GM12878 (cell line): Measurements from ENCODE around the gene HINT3. TPM values are rescaled to one million over a fixed set of nuclear protein-coding genes. Genes with fewer than 3 reads are reported as not detected.

Experiments
- BCL11A ChIP-seq: IDR thresholded peaks from 2 replicates; pipeline ENCODE4 v1.6.1; 2011; ENCODE audit warnings: low read depth, low read length
- BHLHE40 ChIP-seq, 2 experiments: fragments of 450-650 bp in 1 of 2; IDR thresholded peaks; 2 replicates each; pipeline ENCODE4 v1.6.1; 2011 to 2017; ENCODE audit warnings: low read depth in 2 of 2, borderline replicate concordance in 1 of 2, improper control_type of control experiment in 1 of 2, low read length in 1 of 2, mild to moderate bottlenecking in 1 of 2
- CBX5 ChIP-seq: sonication (generic); IDR thresholded peaks from 2 replicates; pipeline ENCODE4 v1.6.1; 2016; ENCODE audit warnings: low read depth, moderate library complexity, mild to moderate bottlenecking, inconsistent platforms
- CHD2 ChIP-seq: IDR thresholded peaks from 2 replicates; pipeline ENCODE4 v1.6.1; 2011; ENCODE audit warnings: low read depth, low read length, improper control_type of control experiment, borderline replicate concordance
- CHD4 ChIP-seq: fragments of 200-600 bp; sonication (generic); IDR thresholded peaks from 2 replicates; pipeline ENCODE4 v1.6.1; 2016; ENCODE audit warnings: mild to moderate bottlenecking
- FOS ChIP-seq: IDR thresholded peaks from 3 replicates; pipeline ENCODE4 v1.6.1; 2011; ENCODE audit warnings: borderline replicate concordance; ENCODE audit not compliant: insufficient read length; ENCODE audit errors: extremely low read depth
- HDAC2 ChIP-seq: fragments of 200-600 bp; sonication (generic); IDR thresholded peaks from 2 replicates; pipeline ENCODE4 v1.6.1; 2017
- MTA2 ChIP-seq: fragments of 450-650 bp; IDR thresholded peaks from 2 replicates; pipeline ENCODE4 v1.6.1; 2016; ENCODE audit warnings: low read depth, mild to moderate bottlenecking, moderate library complexity
- RCOR1 ChIP-seq: conservative IDR thresholded peaks from 2 replicates; pipeline ENCODE4 v1.6.1; 2012; ENCODE audit warnings: low read depth, low read length, improper control_type of control experiment
- RELA ChIP-seq: fragments of 450-650 bp; IDR thresholded peaks from 2 replicates; pipeline ENCODE4 v1.8.0; 2014; ENCODE audit warnings: borderline replicate concordance; ENCODE audit not compliant: partially characterized antibody
- TCF3 ChIP-seq: IDR thresholded peaks from 2 replicates; pipeline ENCODE4 v1.6.1; 2012; ENCODE audit warnings: low read depth, mild to moderate bottlenecking, low read length, borderline replicate concordance; ENCODE audit not compliant: insufficient read depth
- ZNF217 ChIP-seq: fragments of 450-650 bp; IDR thresholded peaks from 2 replicates; pipeline ENCODE4 v1.6.1; 2017; ENCODE audit warnings: antibody characterized with exemption, mild to moderate bottlenecking
- ZZZ3 ChIP-seq: IDR thresholded peaks from 2 replicates; pipeline ENCODE4 v1.6.1; 2011; ENCODE audit warnings: low read depth; ENCODE audit not compliant: control insufficient read depth, insufficient read length
- polyA plus RNA-seq, 11 experiments: library from polyadenylated mRNA; depleted of rRNA in 4 of 11; unstranded in 6 of 11; stranded (reverse) in 5 of 11; fragments of >200 nt; fragmentation: Nextera tagmentation in 4 of 11; fragmentation: Illumina TruSeq in 1 of 11; extraction: Ambion mirVana in 4 of 11; extraction: Trizol in 1 of 11; gene quantifications; 1 replicate in 1 of 11; 2 replicates in 10 of 11; pipeline versions ENCODE4 v1.2.1 to v1.2.3, GENCODE V29; 2011 to 2016; ENCODE audit warnings: inconsistent platforms in 2 of 11, missing spikeins in 2 of 11, low read depth in 1 of 11
- total RNA-seq, 4 experiments: library from RNA; depleted of rRNA in 3 of 4; stranded (reverse); fragments of >200 nt in 3 of 4; fragmentation: Illumina TruSeq in 1 of 4; extraction: Trizol in 1 of 4; gene quantifications; 2 replicates each; pipeline versions ENCODE4 v1.2.1 to v1.2.3, GENCODE V29; 2013 to 2021
- TF ChIP-seq, protein P1 (sequence below): IDR thresholded peaks from 2 replicates; pipeline ENCODE4 v1.6.1; 2012; ENCODE audit warnings: low read depth, low read length, improper control_type of control experiment
- TF ChIP-seq, protein P2 (sequence below): fragments of 450-650 bp; IDR thresholded peaks from 2 replicates; pipeline ENCODE4 v1.6.1; 2014; ENCODE audit warnings: mild to moderate bottlenecking
- TF ChIP-seq, protein P3 (sequence below): IDR thresholded peaks from 2 replicates; pipeline ENCODE4 v1.6.1; 2011; ENCODE audit warnings: low read depth, low read length, improper control_type of control experiment, borderline replicate concordance
- TF ChIP-seq, protein P4 (sequence below): fragments of 450-650 bp; conservative IDR thresholded peaks from 2 replicates; pipeline ENCODE4 v1.6.1; 2017; ENCODE audit warnings: mild to moderate bottlenecking, moderate library complexity
- TF ChIP-seq, protein P5 (sequence below): fragments of 450-650 bp; IDR thresholded peaks from 2 replicates; pipeline ENCODE4 v1.6.1; 2016; ENCODE audit warnings: mild to moderate bottlenecking
- TF ChIP-seq, protein P6 (sequence below): fragments of 450-650 bp; formaldehyde crosslinking; IDR thresholded peaks from 2 replicates; pipeline ENCODE4 v1.4.0; 2020; ENCODE audit warnings: mild to moderate bottlenecking, moderate library complexity

The HINT3 gene
- total and polyA plus RNA-seq, 10 of the 15 experiments (the other 5 are each of a cell fraction or from before 2014, with no cell fraction given), result 0.72 to 9.1 (median 5.4) TPM

DNA sequence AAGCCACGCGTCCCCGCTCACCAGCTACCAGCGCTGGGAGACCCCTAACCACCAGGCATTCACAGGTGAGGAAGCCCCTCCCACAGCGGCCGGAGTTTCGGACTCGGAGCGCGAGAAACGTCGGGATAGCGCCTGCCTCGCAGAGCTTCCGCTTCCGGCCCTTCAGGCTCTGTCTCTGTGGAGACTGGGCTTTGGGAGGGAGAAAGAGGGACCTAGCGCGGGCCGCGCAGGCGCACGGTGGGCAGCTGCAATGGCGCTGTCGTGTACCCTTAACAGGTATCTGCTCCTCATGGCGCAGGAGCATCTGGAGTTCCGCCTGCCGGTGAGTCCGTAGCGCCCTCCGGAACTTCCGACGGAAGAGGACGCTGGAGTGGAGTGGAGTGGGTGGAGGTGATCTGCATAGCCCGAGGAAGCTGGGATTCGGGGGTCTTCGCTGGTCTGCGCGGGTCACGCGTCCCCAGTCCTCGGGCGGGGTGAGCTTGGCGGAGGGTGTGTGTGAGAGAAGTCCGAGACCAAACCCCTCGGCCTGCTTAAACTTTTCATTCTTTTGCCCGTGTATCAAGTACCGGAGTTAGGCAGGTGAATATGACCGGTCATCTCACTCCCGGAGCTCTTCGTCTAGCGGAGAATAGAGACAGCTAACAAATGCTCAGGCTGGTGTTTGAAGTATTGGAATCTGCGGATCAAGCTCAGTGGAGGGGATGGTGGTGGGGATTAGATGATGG is 29.9 kb downstream of the HINT3 start, which contains the start of gene TRMT11 (continued):
- TF ChIP-seq, protein P1, sequence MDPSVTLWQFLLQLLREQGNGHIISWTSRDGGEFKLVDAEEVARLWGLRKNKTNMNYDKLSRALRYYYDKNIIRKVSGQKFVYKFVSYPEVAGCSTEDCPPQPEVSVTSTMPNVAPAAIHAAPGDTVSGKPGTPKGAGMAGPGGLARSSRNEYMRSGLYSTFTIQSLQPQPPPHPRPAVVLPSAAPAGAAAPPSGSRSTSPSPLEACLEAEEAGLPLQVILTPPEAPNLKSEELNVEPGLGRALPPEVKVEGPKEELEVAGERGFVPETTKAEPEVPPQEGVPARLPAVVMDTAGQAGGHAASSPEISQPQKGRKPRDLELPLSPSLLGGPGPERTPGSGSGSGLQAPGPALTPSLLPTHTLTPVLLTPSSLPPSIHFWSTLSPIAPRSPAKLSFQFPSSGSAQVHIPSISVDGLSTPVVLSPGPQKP, result peak; percentile 83
- peak; percentile 49; the same call in 1 of the 2 replicates for TF ChIP-seq BCL11A
- TF ChIP-seq BHLHE40 (IDR thresholded peaks at IDR 0.05; ENCODE audit: borderline replicate concordance in 1 of 2, low read depth in 2 of 2, low read length in 1 of 2), result peak in 1 of 2 experiments; percentile 63; a peak in 2 of 4 replicates
- TF ChIP-seq, protein P2, sequence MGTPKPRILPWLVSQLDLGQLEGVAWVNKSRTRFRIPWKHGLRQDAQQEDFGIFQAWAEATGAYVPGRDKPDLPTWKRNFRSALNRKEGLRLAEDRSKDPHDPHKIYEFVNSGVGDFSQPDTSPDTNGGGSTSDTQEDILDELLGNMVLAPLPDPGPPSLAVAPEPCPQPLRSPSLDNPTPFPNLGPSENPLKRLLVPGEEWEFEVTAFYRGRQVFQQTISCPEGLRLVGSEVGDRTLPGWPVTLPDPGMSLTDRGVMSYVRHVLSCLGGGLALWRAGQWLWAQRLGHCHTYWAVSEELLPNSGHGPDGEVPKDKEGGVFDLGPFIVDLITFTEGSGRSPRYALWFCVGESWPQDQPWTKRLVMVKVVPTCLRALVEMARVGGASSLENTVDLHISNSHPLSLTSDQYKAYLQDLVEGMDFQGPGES, result peak; percentile 50; the same call in 1 of the 2 replicates
- TF ChIP-seq RCOR1, result no peak
- no peak for TF ChIP-seq CBX5
- no peak for TF ChIP-seq ZZZ3
- no peak for TF ChIP-seq TCF3
- no peak for TF ChIP-seq ZNF217
- TF ChIP-seq, protein P3, sequence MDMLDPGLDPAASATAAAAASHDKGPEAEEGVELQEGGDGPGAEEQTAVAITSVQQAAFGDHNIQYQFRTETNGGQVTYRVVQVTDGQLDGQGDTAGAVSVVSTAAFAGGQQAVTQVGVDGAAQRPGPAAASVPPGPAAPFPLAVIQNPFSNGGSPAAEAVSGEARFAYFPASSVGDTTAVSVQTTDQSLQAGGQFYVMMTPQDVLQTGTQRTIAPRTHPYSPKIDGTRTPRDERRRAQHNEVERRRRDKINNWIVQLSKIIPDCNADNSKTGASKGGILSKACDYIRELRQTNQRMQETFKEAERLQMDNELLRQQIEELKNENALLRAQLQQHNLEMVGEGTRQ, result no peak
- 0 out of 2 replicates have a peak, but pooled peaks have one; percentile 9 for TF ChIP-seq MTA2
- TF ChIP-seq, protein P4, sequence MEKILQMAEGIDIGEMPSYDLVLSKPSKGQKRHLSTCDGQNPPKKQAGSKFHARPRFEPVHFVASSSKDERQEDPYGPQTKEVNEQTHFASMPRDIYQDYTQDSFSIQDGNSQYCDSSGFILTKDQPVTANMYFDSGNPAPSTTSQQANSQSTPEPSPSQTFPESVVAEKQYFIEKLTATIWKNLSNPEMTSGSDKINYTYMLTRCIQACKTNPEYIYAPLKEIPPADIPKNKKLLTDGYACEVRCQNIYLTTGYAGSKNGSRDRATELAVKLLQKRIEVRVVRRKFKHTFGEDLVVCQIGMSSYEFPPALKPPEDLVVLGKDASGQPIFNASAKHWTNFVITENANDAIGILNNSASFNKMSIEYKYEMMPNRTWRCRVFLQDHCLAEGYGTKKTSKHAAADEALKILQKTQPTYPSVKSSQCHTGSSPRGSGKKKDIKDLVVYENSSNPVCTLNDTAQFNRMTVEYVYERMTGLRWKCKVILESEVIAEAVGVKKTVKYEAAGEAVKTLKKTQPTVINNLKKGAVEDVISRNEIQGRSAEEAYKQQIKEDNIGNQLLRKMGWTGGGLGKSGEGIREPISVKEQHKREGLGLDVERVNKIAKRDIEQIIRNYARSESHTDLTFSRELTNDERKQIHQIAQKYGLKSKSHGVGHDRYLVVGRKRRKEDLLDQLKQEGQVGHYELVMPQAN, result peak; percentile 46
- no peak for TF ChIP-seq HDAC2
- 0 out of 2 replicates have a peak, but pooled peaks have one; percentile 35 for TF ChIP-seq CHD2
- TF ChIP-seq FOS, result no peak
- TF ChIP-seq CHD4, result no peak
- TF ChIP-seq, protein P5, sequence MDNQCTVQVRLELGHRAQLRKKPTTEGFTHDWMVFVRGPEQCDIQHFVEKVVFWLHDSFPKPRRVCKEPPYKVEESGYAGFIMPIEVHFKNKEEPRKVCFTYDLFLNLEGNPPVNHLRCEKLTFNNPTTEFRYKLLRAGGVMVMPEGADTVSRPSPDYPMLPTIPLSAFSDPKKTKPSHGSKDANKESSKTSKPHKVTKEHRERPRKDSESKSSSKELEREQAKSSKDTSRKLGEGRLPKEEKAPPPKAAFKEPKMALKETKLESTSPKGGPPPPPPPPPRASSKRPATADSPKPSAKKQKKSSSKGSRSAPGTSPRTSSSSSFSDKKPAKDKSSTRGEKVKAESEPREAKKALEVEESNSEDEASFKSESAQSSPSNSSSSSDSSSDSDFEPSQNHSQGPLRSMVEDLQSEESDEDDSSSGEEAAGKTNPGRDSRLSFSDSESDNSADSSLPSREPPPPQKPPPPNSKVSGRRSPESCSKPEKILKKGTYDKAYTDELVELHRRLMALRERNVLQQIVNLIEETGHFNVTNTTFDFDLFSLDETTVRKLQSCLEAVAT, result peak; percentile 58; the same call in 1 of the 2 replicates
- no peak for TF ChIP-seq RELA
- TF ChIP-seq, protein P6, sequence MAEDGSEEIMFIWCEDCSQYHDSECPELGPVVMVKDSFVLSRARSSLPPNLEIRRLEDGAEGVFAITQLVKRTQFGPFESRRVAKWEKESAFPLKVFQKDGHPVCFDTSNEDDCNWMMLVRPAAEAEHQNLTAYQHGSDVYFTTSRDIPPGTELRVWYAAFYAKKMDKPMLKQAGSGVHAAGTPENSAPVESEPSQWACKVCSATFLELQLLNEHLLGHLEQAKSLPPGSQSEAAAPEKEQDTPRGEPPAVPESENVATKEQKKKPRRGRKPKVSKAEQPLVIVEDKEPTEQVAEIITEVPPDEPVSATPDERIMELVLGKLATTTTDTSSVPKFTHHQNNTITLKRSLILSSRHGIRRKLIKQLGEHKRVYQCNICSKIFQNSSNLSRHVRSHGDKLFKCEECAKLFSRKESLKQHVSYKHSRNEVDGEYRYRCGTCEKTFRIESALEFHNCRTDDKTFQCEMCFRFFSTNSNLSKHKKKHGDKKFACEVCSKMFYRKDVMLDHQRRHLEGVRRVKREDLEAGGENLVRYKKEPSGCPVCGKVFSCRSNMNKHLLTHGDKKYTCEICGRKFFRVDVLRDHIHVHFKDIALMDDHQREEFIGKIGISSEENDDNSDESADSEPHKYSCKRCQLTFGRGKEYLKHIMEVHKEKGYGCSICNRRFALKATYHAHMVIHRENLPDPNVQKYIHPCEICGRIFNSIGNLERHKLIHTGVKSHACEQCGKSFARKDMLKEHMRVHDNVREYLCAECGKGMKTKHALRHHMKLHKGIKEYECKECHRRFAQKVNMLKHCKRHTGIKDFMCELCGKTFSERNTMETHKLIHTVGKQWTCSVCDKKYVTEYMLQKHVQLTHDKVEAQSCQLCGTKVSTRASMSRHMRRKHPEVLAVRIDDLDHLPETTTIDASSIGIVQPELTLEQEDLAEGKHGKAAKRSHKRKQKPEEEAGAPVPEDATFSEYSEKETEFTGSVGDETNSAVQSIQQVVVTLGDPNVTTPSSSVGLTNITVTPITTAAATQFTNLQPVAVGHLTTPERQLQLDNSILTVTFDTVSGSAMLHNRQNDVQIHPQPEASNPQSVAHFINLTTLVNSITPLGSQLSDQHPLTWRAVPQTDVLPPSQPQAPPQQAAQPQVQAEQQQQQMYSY, result no peak
